Osteocyte (in vitro differentiated cells): ENCODE measurements around the gene TAS2R39. TPM values are rescaled to one million over a fixed set of nuclear protein-coding genes. Genes with fewer than 3 reads are reported as not detected.
"Not testable (repeated sequence)": the region's sequence is repeated elsewhere in the genome, so short reads cannot be mapped to it uniquely, and the experiment has no call there.

ENCODE experiments used
- DNase-seq: peaks from one replicate; pipeline ENCODE4 v3.0.0; 2021; ENCODE audit warnings: mixed read lengths; ENCODE audit not compliant: unreplicated experiment; ENCODE audit errors: extremely low spot score
- H3K27ac Mint-ChIP-seq: one replicate; pipeline ENCODE4 v1.8.0; 2021; ENCODE audit warnings: mild to moderate bottlenecking, mixed read lengths; ENCODE audit not compliant: unreplicated experiment
- H3K27me3 Mint-ChIP-seq: one replicate; pipeline ENCODE4 v1.8.0; 2021; ENCODE audit warnings: mixed read lengths; ENCODE audit not compliant: unreplicated experiment
- H3K36me3 Mint-ChIP-seq: one replicate; pipeline ENCODE4 v1.8.0; 2021; ENCODE audit warnings: mixed read lengths; ENCODE audit not compliant: unreplicated experiment
- H3K4me1 Mint-ChIP-seq: one replicate; pipeline ENCODE4 v1.8.0; 2021; ENCODE audit warnings: mixed read lengths; ENCODE audit not compliant: unreplicated experiment
- H3K4me3 Mint-ChIP-seq: one replicate; pipeline ENCODE4 v1.8.0; 2021; ENCODE audit warnings: mild to moderate bottlenecking, moderate library complexity, mixed read lengths; ENCODE audit not compliant: unreplicated experiment
- H3K9me3 Mint-ChIP-seq: one replicate; pipeline ENCODE4 v1.8.0; 2021; ENCODE audit warnings: mixed read lengths; ENCODE audit not compliant: unreplicated experiment
- CTCF ChIP-seq: fragments of 200-600 bp; sonication (generic); IDR thresholded peaks from 2 replicates; pipeline ENCODE4 v1.5.0; 2021; ENCODE audit warnings: antibody characterized with exemption, mild to moderate bottlenecking, moderate library complexity
- total RNA-seq: library from RNA; stranded (reverse); gene quantifications from 2 replicates; pipeline ENCODE4 v1.2.1, GENCODE V29; 2021

TAS2R39 gene
- total RNA-seq, 1 donor from 2014 or later, result not detected

- Mint-ChIP-seq H3K36me3 (no peaks in the 10 kb centered on the region), H3K27ac (no peak overlapping the region), H3K4me1 (no peaks in the 10 kb centered on the region), H3K27me3 (peaks cover 59% of the 10 kb centered on the region), H3K4me3 (no peak overlapping the region), H3K9me3 (peaks cover 11% of the 10 kb centered on the region)
- no peak for DNase-seq
- TF ChIP-seq CTCF, result no peak
Measured at GRCh38 chr7:143202161-143202560, 18.9 kb downstream of the TAS2R39 start.

GRCh38 chr7:143203386-143203785, 20.2 kb downstream of the TAS2R39 start:
- no peak for TF ChIP-seq CTCF
- Mint-ChIP-seq H3K4me1 (no peaks in the 10 kb centered on the region), H3K27ac (no peak overlapping the region), H3K4me3 (no peak overlapping the region), H3K9me3 (peaks cover 7% of the 10 kb centered on the region), H3K36me3 (no peaks in the 10 kb centered on the region), H3K27me3 (peaks cover 59% of the 10 kb centered on the region)
- no peak for DNase-seq

- no peaks in the 10 kb centered on the region for H3K36me3 Mint-ChIP-seq
- no peaks in the 10 kb centered on the region for H3K9me3 Mint-ChIP-seq
- no peak overlapping the region for H3K4me3 Mint-ChIP-seq
- H3K27ac Mint-ChIP-seq, result no peak overlapping the region
- no peak for TF ChIP-seq CTCF
- H3K4me1 Mint-ChIP-seq, result no peaks in the 10 kb centered on the region
- no peak for DNase-seq
- peaks cover 53% of the 10 kb centered on the region for H3K27me3 Mint-ChIP-seq
Measured at GRCh38 chr7:143205560-143206293, 22.5 kb downstream of the TAS2R39 start.

GRCh38 chr7:143210541-143210940, 27.3 kb downstream of the TAS2R39 start:
- Mint-ChIP-seq H3K4me1 (peaks cover 4% of the 10 kb centered on the region), H3K36me3 (no peaks in the 10 kb centered on the region), H3K4me3 (no peak overlapping the region), H3K27ac (no peak overlapping the region), H3K9me3 (no peaks in the 10 kb centered on the region), H3K27me3 (peaks cover 23% of the 10 kb centered on the region)
- no peak for DNase-seq
- TF ChIP-seq CTCF, result no peak

GRCh38 chr7:143213478-143213877, 30.3 kb downstream of the TAS2R39 start:
- H3K9me3 Mint-ChIP-seq, H3K4me3 Mint-ChIP-seq, DNase-seq, H3K36me3 Mint-ChIP-seq, H3K27ac Mint-ChIP-seq: not testable (repeated sequence)
- peaks cover 22% of the 10 kb centered on the region for H3K4me1 Mint-ChIP-seq
- H3K27me3 Mint-ChIP-seq, result peaks cover 10% of the 10 kb centered on the region
